SH-SY5Y (cell line): ENCODE results near the gene PDILT.

Experiments
- GATA2 ChIP-seq: IDR thresholded peaks from 2 replicates; pipeline ENCODE4 v1.6.1; 2011; ENCODE audit warnings: mild to moderate bottlenecking, low read depth, low read length
- GATA3 ChIP-seq: IDR thresholded peaks from 2 replicates; pipeline ENCODE4 v1.6.1; 2011; ENCODE audit warnings: low read depth, mild to moderate bottlenecking, low read length, moderate library complexity

Gene PDILT

GRCh38 chr16:20334396-20334795, 70.1 kb downstream of the PDILT start:
- TF ChIP-seq GATA2 (no peak), GATA3 (no peak)

- TF ChIP-seq GATA2: no peak
Measured at GRCh38 chr16:20333120-20333519, 71.4 kb downstream of the PDILT start.

- no peak for TF ChIP-seq GATA2
Measured at GRCh38 chr16:20332411-20332810, 72.1 kb downstream of the PDILT start.

GRCh38 chr16:20331635-20332034, 72.9 kb downstream of the PDILT start:
- TF ChIP-seq GATA2: no peak
- no peak for TF ChIP-seq GATA3

GRCh38 chr16:20329392-20330138, 75.0 kb downstream of the PDILT start:
- no peak for TF ChIP-seq GATA3
- no peak for TF ChIP-seq GATA2

GRCh38 chr16:20327444-20328041, 77.0 kb downstream of the PDILT start, which contains the start of gene GP2:
Gene GP2 (minus strand): TSS chr16:20327513. CDS start chr16:20326431, 1,082 bp downstream.
- TF ChIP-seq GATA3 (no peak), GATA2 (no peak)

- no peak for TF ChIP-seq GATA3
- TF ChIP-seq GATA2: no peak
Measured at GRCh38 chr16:20326321-20326720, 78.2 kb downstream of the PDILT start.

- no peak for TF ChIP-seq GATA3
- no peak for TF ChIP-seq GATA2
Measured at GRCh38 chr16:20325005-20325404, 79.5 kb downstream of the PDILT start.

- no peak for TF ChIP-seq GATA2
- TF ChIP-seq GATA3: no peak
Measured at GRCh38 chr16:20323591-20324117, 80.9 kb downstream of the PDILT start.

GRCh38 chr16:20322696-20323095, 81.8 kb downstream of the PDILT start:
- TF ChIP-seq GATA3: no peak
- TF ChIP-seq GATA2: no peak

- TF ChIP-seq GATA2 (no peak), GATA3 (no peak)
Measured at GRCh38 chr16:20321671-20322070, 82.9 kb downstream of the PDILT start.

GRCh38 chr16:20320592-20320991, 83.9 kb downstream of the PDILT start:
- TF ChIP-seq GATA3 (no peak), GATA2 (no peak)

- no peak for TF ChIP-seq GATA2
- TF ChIP-seq GATA3: no peak
Measured at GRCh38 chr16:20320178-20320577, 84.4 kb downstream of the PDILT start.

- TF ChIP-seq GATA3 (no peak), GATA2 (no peak)
Measured at GRCh38 chr16:20319406-20319805, 85.1 kb downstream of the PDILT start.

- TF ChIP-seq GATA3 (no peak), GATA2 (no peak)
Measured at GRCh38 chr16:20318437-20318836, 86.1 kb downstream of the PDILT start.
